ENCODE data around the gene PIP5K1C.

GRCh38 chr19:3603121-3603811 is 97.0 kb downstream of the PIP5K1C start:
- TF ChIP-seq CTCF (IDR thresholded peaks at IDR 0.05; ENCODE audit: poor library complexity, severe bottlenecking): no peak
- no peak for TF ChIP-seq POLR2AphosphoS5 (IDR thresholded peaks at IDR 0.05)
- no peak for TF ChIP-seq EP300 (conservative IDR thresholded peaks at IDR 0.05; ENCODE audit: poor library complexity, severe bottlenecking)
- no peak for TF ChIP-seq EZH2 (IDR thresholded peaks at IDR 0.05; ENCODE audit: borderline replicate concordance, insufficient read depth, low read length, poor library complexity, severe bottlenecking)
